Activated CD8-positive, alpha-beta memory T cell treated with anti-CD3 and anti-CD28 coated beads, Interleukin-2, amount 10 ng/mL, durations not matched to agents 7 days and 5 days (primary cell): ENCODE data around the gene HINT2. TPM values are rescaled to one million over a fixed set of nuclear protein-coding genes. Genes with fewer than 3 reads are reported as not detected.

Experiments
- ATAC-seq: fragments of 150-1000 bp; cut with Tn5 transposase; one replicate; pipeline ENCODE4 v1.10.0; 2021; ENCODE audit warnings: moderate library complexity
- CTCF ChIA-PET: fragments of 350-600 bp; sonication (Branson Sonifier 250); formaldehyde crosslinking; loops from one replicate; lab custom pipeline; 2021; ENCODE audit warnings: antibody characterized with exemption; lab: Charles Lee
- DNase-seq: peaks from one replicate; pipeline ENCODE4 v3.0.0-alpha.2; 2020
- H3K27ac Mint-ChIP-seq: one replicate; pipeline ENCODE4 v1.8.0; 2021; ENCODE audit warnings: mild to moderate bottlenecking, mixed read lengths
- H3K27me3 Mint-ChIP-seq: one replicate; pipeline ENCODE4 v1.8.0; 2021; ENCODE audit warnings: mixed read lengths
- H3K36me3 Mint-ChIP-seq: one replicate; pipeline ENCODE4 v1.8.0; 2021; ENCODE audit warnings: mild to moderate bottlenecking, mixed read lengths
- H3K4me1 Mint-ChIP-seq: one replicate; pipeline ENCODE4 v1.8.0; 2021; ENCODE audit warnings: mixed read lengths
- H3K4me3 Mint-ChIP-seq: one replicate; pipeline ENCODE4 v1.8.0; 2021; ENCODE audit warnings: mild to moderate bottlenecking, moderate library complexity, mixed read lengths
- H3K9me3 Mint-ChIP-seq: one replicate; pipeline ENCODE4 v1.8.0; 2022; ENCODE audit warnings: low read depth, mixed read lengths
- total RNA-seq, 2 experiments: library from RNA; stranded (reverse); gene quantifications; one replicate each; pipeline ENCODE4 v1.2.3, GENCODE V29; 2021

HINT2 gene
- total RNA-seq, 2 experiments from 2014 or later, result 68.9 to 73.5 TPM

- Mint-ChIP-seq H3K4me3 (no peak overlapping the region), H3K4me1 (peaks cover 32% of the 10 kb centered on the region), H3K36me3 (no peaks in the 10 kb centered on the region), H3K9me3 (no peaks in the 10 kb centered on the region), H3K27me3 (no peaks in the 10 kb centered on the region), H3K27ac (no peak overlapping the region)
- no peak for ATAC-seq
- DNase-seq, result no peak
- CTCF ChIA-PET, result interaction anchor here (1.4 to 1.8 kb wide), 3 partner anchors 29 to 85 kb away, joined by 6 read pairs; no protein-coding TSS in a partner anchor
Observed at GRCh38 chr9:35797311-35798109, 17.3 kb downstream of the HINT2 start.

GRCh38 chr9:35795695-35796094, 19.1 kb downstream of the HINT2 start:
- no peak for DNase-seq
- H3K4me1 Mint-ChIP-seq, result peaks cover 32% of the 10 kb centered on the region
- no peaks in the 10 kb centered on the region for H3K36me3 Mint-ChIP-seq
- no peaks in the 10 kb centered on the region for H3K27me3 Mint-ChIP-seq
- H3K4me3 Mint-ChIP-seq, result no peak overlapping the region
- H3K9me3 Mint-ChIP-seq, result no peaks in the 10 kb centered on the region
- no peak overlapping the region for H3K27ac Mint-ChIP-seq
- CTCF ChIA-PET, result interaction anchor here (1.4 kb wide), 1 partner anchor 86 kb away, joined by 6 read pairs; no protein-coding TSS in a partner anchor
- no peak for ATAC-seq

DNA sequence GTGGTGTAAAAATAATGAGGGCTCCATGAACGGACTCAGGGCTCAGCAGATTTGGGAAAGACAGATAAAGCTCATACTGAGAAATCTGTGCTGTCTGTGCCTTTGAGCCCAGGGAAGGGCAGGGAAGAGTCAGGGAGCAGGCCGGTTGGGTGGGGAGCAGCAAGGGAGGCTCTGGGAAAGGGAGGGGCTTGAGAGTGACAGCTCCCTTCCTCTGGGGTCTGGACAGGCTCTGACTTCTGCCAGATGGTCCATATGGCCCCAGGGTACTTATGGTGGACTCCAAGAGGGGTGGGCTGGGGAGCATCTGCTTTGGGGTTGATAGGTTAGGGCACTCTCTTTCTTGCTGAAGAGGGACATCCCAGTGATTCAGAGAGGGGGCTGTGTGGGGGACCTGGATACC, 21.4 kb downstream of the HINT2 start:
- Mint-ChIP-seq H3K9me3 (no peaks in the 10 kb centered on the region), H3K36me3 (no peaks in the 10 kb centered on the region), H3K4me3 (no peak overlapping the region), H3K4me1 (peaks cover 26% of the 10 kb centered on the region), H3K27ac (no peak overlapping the region), H3K27me3 (no peaks in the 10 kb centered on the region)
- ATAC-seq (no peak), DNase-seq (no peak)
- CTCF ChIA-PET, result interaction anchor here (1.1 to 2.5 kb wide), 4 partner anchors 19 to 89 kb away, joined by 3 to 11 read pairs (median 4); partner anchors contain the start of gene SPAG8

- Mint-ChIP-seq H3K4me1 (peaks cover 22% of the 10 kb centered on the region), H3K27ac (no peak overlapping the region), H3K4me3 (no peak overlapping the region), H3K36me3 (no peaks in the 10 kb centered on the region), H3K27me3 (no peaks in the 10 kb centered on the region), H3K9me3 (no peaks in the 10 kb centered on the region)
- no peak for ATAC-seq
- CTCF ChIA-PET, result interaction anchor here (1.1 to 2.5 kb wide), 4 partner anchors 20 to 89 kb away, joined by 3 to 11 read pairs (median 4); partner anchors contain the start of gene SPAG8
- no peak for DNase-seq
Observed at GRCh38 chr9:35792826-35793225, 22.0 kb downstream of the HINT2 start.

GRCh38 chr9:35792024-35792813, 22.6 kb downstream of the HINT2 start:
- Mint-ChIP-seq H3K9me3 (no peaks in the 10 kb centered on the region), H3K36me3 (no peaks in the 10 kb centered on the region), H3K27me3 (no peaks in the 10 kb centered on the region), H3K4me3 (no peak overlapping the region), H3K4me1 (peaks cover 18% of the 10 kb centered on the region), H3K27ac (no peak overlapping the region)
- DNase-seq (no peak), ATAC-seq (no peak)
- CTCF ChIA-PET, result interaction anchor here (0.7 to 2.5 kb wide), 5 partner anchors 20 to 90 kb away, joined by 3 to 11 read pairs (median 4); partner anchors contain the start of genes FAM221B, SPAG8 and TMEM8B

GRCh38 chr9:35791297-35791921, 23.4 kb downstream of the HINT2 start, which contains the start of gene NPR2:
Gene NPR2 (plus strand): TSS chr9:35791591. CDS start chr9:35792409, 818 bp downstream.
- Mint-ChIP-seq H3K36me3 (no peaks in the 10 kb centered on the region), H3K4me3 (no peak within 1 kb of the TSS), H3K9me3 (no peaks in the 10 kb centered on the region), H3K27ac (no peak within 1 kb of the TSS), H3K4me1 (peaks cover 14% of the 10 kb centered on the region), H3K27me3 (no peaks in the 10 kb centered on the region)
- no peak for ATAC-seq
- no peak for DNase-seq
- CTCF ChIA-PET, result interaction anchor here (0.7 to 2.5 kb wide), 2 partner anchors 35 to 38 kb away, joined by 3 to 11 read pairs; partner anchors contain the start of genes FAM221B and TMEM8B

DNA sequence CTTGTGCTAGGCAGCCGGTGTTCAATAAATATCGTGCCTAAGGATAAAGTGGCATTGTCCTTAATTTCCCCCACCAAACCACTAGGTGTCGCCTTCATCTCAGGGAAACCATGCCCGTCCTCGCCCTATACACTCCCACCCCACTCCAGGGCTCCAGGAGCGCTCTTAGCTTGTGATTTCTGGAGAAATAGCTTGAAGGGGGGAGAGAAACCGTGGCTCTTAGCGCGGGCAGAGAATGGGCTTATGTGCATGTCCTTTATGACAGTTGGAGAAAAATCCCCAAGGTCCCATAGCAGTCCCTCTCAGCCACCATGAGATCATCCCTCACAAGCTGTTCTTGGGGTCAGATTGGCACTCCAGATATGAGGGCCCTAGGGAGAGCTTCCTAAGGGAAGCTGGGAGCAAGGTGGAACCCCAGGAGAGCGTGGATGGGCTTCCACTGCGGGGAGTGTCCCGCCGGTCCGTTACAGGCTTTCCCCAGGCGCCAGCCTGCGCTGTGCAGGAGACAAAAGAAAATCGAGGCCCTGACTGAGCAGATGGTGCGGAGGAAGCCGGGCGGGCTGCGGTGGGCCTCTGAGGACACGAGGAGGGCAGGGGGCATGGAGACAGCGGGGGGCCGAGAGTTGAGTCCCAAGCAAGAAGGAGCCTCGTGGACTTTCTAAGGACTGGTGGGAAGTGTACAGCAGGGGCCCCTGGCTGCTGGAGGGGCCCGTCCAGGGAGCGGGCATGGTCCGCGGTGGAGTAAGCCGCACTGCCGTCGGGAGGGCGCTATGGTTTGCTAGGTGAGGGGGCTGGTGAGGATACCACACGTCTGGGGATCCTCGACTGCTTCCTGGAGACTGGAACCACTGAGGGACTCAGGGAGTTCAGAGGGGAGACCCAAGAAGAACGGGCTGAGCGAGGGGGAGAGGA, 24.2 kb downstream of the HINT2 start:
- Mint-ChIP-seq H3K36me3 (peaks cover 1% of the 10 kb centered on the region), H3K4me1 (peaks cover 11% of the 10 kb centered on the region), H3K27me3 (no peaks in the 10 kb centered on the region), H3K27ac (no peak overlapping the region), H3K4me3 (no peak overlapping the region), H3K9me3 (no peaks in the 10 kb centered on the region)
- peak; percentile 69 for DNase-seq
- CTCF ChIA-PET, result interaction anchor here (0.6 to 3.7 kb wide), 34 partner anchors 9 to 170 kb away, joined by 3 to 76 read pairs (median 4); partner anchors contain the start of genes CREB3, FAM221B, GBA2 and HINT2
- ATAC-seq, result peak; percentile 89

GRCh38 chr9:35790025-35790384, 24.8 kb downstream of the HINT2 start:
- peak; percentile 16 for ATAC-seq
- peaks cover 2% of the 10 kb centered on the region for H3K36me3 Mint-ChIP-seq
- DNase-seq, result no peak
- no peaks in the 10 kb centered on the region for H3K27me3 Mint-ChIP-seq
- no peak overlapping the region for H3K27ac Mint-ChIP-seq
- peaks cover 10% of the 10 kb centered on the region for H3K4me1 Mint-ChIP-seq
- H3K4me3 Mint-ChIP-seq, result no peak overlapping the region
- H3K9me3 Mint-ChIP-seq, result no peaks in the 10 kb centered on the region
- CTCF ChIA-PET, result interaction anchor here (0.6 to 3.7 kb wide), 33 partner anchors 8 to 169 kb away, joined by 3 to 76 read pairs (median 5); partner anchors contain the start of genes CREB3, FAM221B, GBA2 and HINT2

DNA sequence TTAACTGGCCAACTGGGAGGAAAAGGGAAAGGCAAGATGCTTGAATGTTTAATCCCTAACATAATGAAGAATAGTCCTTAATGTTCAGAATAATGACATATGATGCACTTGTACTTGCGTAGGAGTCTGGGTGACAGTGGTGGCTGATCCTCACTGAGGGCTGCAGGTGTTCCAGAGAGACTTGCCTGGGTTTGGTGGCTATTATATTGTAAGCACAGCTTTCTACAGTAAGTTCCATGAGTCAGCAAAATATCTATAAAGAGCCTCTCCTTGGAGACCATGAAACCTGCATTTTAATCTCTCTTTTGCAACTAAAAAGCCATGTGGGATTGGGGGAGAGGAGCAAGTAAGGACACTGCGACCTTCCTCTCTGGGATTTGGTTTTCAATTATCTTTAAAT, 25.3 kb downstream of the HINT2 start:
- Mint-ChIP-seq H3K36me3 (peaks cover 2% of the 10 kb centered on the region), H3K9me3 (no peaks in the 10 kb centered on the region), H3K27me3 (no peaks in the 10 kb centered on the region), H3K4me3 (no peak overlapping the region), H3K4me1 (peaks cover 8% of the 10 kb centered on the region), H3K27ac (no peak overlapping the region)
- no peak for DNase-seq
- no peak for ATAC-seq
- CTCF ChIA-PET, result interaction anchor here (0.6 to 3.7 kb wide), 34 partner anchors 8 to 169 kb away, joined by 3 to 76 read pairs (median 5); partner anchors contain the start of genes CREB3, FAM221B, GBA2 and HINT2

DNA sequence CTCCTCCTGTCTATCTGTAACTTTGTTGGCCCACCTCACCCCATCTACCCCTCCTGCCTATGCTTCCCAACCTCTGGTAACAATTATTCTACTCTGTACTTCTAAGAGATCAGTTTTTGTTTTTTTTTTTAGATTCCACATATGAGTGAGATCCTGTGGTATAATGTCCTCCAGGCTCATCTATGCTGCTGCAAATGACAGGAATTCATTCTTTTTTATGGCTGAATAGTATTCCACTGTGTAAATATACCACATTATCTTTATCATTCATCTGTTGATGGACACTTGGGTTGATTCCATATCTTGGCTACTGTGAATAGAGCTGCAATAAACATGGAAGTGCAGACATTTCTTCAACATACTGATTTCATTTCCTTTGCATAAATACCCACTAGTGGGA, 31.4 kb downstream of the HINT2 start:
- no peak for ATAC-seq
- Mint-ChIP-seq H3K27ac (no peak overlapping the region), H3K4me1 (no peaks in the 10 kb centered on the region), H3K4me3 (no peak overlapping the region), H3K27me3 (no peaks in the 10 kb centered on the region), H3K9me3 (no peaks in the 10 kb centered on the region), H3K36me3 (peaks cover 18% of the 10 kb centered on the region)
- no peak for DNase-seq
- CTCF ChIA-PET, result interaction anchor here (0.7 to 1.2 kb wide), 3 partner anchors 12 to 99 kb away, joined by 3 to 4 read pairs (median 3); no protein-coding TSS in a partner anchor

- peaks cover 2% of the 10 kb centered on the region for H3K4me1 Mint-ChIP-seq
- CTCF ChIA-PET, result interaction anchor here (1.4 kb wide), 1 partner anchor 9 kb away, joined by 5 read pairs; no protein-coding TSS in a partner anchor
- H3K4me3 Mint-ChIP-seq, result no peak overlapping the region
- no peak overlapping the region for H3K27ac Mint-ChIP-seq
- peaks cover 20% of the 10 kb centered on the region for H3K36me3 Mint-ChIP-seq
- H3K9me3 Mint-ChIP-seq, result no peaks in the 10 kb centered on the region
- ATAC-seq (no peak), DNase-seq (no peak)
- H3K27me3 Mint-ChIP-seq, result no peaks in the 10 kb centered on the region
Observed at GRCh38 chr9:35781066-35781465, 33.8 kb downstream of the HINT2 start.

DNA sequence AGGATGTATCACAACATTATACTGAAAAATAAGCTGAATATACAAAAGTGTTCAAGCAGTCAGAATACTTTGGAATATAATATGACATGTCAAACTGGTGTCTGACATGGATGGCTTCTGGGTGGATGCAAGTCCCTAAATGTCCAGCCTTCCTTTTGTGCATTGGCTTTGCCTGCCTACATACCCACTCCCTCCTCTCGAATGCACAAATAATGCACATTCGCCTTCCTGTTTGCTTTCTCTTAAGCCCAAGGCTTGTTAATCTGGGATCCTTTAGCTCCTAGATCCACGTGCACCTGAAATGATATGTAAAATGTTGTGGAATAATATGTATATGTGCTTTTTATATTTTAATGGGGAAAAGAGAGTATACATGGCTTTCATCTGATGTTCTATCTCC, 36.3 kb downstream of the HINT2 start:
- no peaks in the 10 kb centered on the region for H3K27me3 Mint-ChIP-seq
- no peak for DNase-seq
- no peak overlapping the region for H3K27ac Mint-ChIP-seq
- no peak for ATAC-seq
- no peak overlapping the region for H3K4me3 Mint-ChIP-seq
- H3K9me3 Mint-ChIP-seq, result no peaks in the 10 kb centered on the region
- peaks cover 12% of the 10 kb centered on the region for H3K36me3 Mint-ChIP-seq
- CTCF ChIA-PET, result interaction anchor here (0.7 to 2.1 kb wide), 5 partner anchors 8 to 104 kb away, joined by 3 to 7 read pairs (median 3); no protein-coding TSS in a partner anchor
- peaks cover 2% of the 10 kb centered on the region for H3K4me1 Mint-ChIP-seq
